ENCODE data around the gene C1S.
A peak's percentile ranks its signal among the peaks of the same experiment; 100 is the strongest.
"Not testable (repeated sequence)": the region's sequence is repeated elsewhere in the genome, so short reads cannot be mapped to it uniquely, and the experiment has no call there.

Gene C1S

DNA sequence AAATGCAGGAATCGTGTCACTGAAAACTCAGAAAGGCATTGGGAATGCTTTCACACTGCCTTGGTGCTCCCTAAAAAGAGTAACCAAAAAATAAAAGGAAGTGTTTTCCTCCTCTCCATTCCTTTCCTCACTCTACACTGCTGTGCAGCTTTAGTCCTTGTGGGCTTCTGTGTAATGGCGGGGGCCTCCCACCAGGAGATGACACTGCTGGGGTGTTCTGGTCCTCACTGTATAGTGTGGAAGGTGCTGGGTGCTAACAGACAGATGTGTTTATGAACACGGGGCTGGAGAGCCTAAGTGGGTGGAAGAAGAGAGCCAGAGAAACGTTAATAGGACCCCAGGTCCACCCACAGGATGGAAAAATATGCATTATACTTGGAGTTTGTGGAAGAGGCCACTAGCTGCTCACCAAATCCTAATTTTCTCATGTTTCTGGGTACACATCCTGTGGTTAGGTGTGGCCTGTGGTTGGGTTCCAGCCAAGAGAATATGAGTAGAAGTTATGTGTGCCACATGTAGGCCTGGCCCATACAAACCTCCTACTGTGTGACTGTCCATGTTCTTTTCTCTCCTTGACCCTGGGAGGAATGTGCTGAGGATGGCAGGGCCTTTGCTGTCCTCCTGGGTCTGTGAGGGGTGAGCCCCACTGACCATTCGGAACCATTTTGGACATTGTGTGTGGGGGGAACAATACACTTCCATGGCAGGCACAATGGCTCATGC is 14.0 kb upstream of the C1S start:
- no peak for DNase-seq (ENCODE audit: low spot score)

DNA sequence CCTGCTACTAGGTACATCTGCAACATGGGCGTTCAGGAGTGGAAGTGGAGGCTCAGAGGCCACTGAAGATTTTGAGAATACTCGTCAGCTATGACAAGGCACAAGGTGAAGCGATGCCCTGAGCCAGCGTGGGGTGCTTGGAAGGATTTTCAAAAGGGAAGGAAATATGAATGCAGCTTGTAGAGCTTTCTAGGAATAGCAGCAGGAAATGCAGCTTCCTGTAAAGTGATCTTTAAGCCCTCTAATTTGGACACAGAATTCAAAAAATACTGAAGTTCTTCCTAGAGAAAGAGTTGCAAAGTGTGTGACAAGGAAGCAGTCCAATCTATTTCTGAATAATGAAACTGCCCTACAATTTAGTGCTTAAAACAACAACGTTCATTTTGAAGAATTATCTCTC is 13.2 kb upstream of the C1S start:
- no peak for DNase-seq (ENCODE audit: low spot score)

DNA sequence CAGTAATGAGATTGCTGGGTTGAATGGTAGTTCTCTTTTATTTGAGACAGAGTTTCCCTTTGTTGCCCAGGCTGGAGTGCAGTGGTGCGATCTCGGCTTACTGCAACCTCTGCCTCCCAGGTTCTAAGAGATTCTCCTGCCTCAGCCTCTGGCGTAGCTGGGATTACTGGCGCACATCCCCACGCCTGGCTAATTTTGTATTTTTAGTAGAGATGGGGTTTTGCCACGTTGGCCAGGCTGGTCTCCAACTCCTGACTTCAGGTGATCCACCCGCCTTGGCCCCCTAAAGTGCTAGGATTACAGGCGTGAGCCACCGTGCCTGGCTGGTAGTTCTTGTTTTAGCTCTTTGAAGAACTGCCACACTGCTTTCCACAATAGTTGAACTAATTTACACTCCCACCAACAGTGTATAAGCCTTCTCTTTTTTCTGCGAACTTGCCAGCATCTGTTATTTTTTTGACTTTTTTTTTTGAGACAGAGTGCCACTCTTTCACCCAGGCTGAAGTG is 11.0 kb upstream of the C1S start:
- DNase-seq (ENCODE audit: low spot score), result not testable (repeated sequence)

DNA sequence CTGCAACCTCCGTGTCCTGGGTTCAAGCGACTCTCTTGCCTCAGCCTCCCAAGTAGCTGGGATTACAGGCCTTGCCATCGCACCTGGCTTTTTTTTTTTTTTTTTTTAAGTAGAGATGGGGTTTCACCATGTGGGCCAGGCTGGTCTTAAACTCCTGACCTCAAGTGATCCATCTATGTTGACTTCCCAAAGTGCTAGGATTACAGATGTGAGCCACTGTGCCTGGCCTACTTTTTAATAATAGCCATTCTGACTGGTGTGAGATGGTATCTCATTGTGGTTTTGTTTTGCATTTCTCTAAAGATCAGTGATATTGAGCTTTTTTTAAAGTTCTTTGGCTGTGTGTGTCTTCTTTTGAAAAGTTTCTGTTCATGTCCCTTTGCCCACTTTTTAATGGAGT is 10.5 kb upstream of the C1S start:
- not testable (repeated sequence) for DNase-seq (ENCODE audit: low spot score)

DNA sequence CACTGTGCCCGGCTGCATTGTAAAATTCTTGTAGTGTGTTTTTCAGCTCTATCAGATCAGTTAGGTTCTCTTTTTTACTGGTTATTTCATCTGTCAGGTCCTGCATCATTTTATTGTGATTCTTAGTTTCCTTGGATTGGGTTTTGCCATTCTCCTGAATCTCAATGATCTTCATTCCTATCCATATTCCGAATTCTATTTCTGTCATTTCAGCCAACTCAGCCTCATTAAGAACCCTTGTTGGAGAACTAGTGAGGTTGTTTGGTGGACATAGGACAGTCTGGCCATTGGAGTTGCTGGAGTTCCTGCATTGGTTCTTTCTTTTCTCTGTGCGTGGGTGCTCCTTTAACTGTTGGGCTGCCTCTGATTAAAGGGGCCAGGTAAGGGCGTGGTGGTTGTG is 5.6 kb upstream of the C1S start:
- DNase-seq (ENCODE audit: low spot score), result no peak

DNA sequence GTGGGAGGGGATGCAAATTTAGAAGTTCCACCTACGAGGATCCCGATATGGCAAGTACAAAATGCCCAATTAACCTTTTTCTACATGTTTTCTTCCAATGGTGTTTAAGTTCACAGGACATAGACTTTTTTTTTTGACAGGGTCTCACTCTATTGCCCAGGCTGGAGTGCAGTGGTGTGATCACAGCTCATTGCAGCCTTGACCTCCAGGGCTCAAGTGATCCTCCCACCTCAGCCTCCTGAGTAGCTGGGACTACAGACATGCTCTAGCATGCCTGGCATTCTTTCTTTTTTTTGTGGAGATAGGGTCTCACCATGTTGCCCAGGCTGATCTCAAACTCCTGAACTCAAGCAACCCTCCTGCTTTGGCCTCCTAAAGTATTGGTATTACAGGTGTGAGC is 4.8 kb upstream of the C1S start:
- DNase-seq (ENCODE audit: low spot score), result not testable (repeated sequence)

DNA sequence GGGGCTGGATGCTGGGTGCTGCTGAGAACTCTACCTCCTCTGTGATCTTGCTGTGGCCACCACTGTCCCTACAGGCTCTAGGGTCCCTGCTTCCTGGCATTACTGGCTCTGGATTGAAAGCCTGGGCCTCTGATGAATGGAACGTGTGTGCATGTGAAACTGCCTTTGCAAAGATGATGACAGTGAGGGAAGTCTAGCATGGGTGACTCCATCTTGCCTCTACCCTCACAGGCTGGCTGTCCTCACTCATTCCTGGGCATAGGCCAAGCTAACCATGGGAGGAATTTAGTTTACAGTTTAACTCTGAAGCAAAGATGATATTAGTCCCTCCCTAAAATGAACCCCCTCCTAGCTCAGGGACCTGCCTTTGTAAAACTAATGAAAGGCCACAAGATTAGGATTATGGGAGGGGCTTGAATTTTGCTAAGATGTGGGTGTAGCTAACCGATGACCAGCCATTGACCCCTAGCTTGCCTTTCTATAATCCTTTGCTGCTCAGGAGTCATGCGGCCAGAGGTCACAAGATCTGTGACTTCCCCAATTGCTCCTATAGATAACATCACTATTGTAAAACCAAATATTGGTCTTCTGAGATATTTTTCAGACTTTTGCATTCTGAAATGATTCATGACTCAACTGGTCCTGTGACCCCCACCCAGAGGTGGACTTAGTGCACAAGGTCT is 2.2 kb upstream of the C1S start:
- no peak for DNase-seq (ENCODE audit: low spot score)

DNA sequence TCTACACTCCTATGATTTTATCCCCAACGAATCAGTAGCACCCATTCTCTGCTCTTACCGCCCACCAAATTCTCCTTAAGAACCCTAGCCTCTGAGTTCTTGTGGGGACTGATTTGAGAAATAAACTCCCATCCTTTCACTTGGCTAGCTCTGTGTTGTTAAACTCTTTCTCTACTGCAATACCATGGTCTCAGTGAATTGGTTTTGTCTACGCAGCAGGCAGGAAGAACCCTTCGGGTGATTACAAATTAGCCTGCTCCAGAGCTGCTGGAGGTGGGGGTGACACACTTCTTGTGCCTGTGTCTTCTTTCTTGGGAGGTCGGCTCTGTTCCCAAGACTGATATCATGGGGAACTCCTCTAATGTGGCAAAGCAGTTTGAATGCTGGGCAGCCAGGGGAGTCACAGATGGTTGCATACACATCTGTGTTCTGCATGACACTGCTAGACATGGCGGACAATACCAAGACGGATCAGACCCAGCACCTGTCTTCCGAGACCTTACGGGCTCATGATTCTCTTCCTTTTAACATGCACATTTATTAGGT is 1.6 kb upstream of the C1S start:
- DNase-seq (ENCODE audit: low spot score), result no peak

DNA sequence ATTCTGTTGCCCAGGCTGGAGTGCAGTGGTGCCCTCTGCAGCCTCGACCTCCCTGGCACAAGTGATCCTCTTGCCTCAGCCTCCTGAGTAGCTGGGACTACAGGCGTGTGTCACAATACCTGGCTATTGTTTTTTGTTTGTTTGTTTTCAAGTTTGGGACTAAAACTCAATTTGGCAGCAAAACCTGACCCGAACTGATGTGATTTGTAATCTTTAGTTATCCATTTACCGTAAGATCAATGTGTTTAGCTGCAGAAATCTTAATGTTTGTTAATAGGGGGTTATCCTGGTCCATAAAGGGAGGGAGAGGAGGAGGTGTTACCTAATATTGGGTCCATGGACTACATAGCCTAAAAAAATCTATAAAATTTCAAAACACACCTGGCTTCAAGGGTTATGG is 738 bp upstream of the C1S start:
- no peak for DNase-seq (ENCODE audit: low spot score)

DNA sequence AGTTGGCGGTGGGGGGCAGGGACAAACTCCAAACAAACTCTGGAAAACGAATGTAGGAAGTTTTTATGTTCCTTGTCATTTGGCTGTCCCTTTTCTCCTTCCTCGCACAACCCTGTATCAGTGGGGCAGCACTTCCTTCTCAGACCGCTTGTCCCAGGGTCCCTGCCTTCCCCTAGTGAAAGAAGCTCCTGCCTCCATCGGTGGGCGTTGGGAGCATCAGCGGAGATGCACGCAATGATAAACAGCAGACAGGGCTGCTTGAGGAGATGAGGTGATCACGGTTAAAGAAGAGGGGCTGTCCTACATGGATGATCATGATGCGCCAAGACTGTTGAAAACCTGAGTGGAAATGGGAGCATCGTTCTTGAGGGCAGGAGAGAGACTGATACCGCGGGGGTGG is 620 bp downstream of the C1S start:
- no peak for DNase-seq (ENCODE audit: low spot score)

DNA sequence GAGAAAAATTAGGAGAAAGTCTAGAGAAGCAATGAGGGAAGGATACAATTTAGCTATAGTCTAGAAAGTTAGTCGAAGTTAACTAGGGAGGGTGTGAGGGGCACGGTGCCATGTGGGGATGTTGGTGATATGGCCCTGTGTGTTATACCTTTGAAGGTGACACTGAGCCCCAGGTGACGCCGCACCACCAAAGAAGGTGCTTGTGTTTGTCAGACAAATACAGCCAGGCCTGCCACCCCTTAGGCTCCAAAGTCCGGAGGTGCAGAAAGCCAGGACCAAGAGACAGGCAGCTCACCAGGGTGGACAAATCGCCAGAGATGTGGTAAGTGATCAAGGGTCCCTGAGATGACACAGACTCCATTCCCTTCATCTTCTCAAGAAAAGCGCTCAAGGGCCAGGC is 1.1 kb downstream of the C1S start:
- DNase-seq (ENCODE audit: low spot score), result no peak

DNA sequence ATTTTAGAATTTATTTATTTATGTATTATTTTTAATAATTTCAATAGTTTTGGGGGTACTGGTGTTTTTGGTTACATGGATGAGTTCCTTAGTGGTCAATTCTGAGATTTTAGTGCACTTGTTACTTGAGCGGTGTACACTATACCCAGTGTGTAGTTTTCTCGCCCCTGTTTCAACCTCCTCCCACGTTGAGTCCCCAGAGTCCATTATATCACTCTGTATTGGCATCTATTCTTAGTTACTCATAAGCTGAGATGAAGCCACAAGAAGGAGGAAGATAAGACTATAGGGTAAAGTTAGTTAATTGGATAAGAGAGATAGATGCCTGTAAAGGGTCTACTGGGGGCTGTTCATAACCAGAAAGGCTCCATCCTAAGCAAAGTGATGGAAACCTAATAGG is 4.0 kb downstream of the C1S start:
- DNase-seq (ENCODE audit: low spot score), result no peak

DNA sequence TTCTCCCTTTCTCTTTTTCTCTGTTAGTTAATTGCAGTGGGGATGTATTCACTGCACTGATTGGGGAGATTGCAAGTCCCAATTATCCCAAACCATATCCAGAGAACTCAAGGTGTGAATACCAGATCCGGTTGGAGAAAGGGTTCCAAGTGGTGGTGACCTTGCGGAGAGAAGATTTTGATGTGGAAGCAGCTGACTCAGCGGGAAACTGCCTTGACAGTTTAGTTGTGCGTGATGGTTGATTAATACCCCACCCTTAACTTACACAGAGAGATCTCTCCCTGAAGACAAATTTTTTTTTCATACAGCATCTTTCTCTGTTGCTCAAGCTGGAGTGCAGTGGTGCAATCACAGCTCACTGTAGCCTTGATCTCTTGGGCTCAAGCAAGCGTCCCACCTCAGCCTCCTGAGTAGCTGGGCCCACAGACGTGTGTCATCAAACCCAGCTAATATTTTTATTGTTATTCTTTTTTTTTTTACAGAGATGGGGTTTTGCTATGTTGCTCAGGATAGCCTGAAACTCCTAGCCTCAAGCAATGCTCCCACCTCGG is 4.6 kb downstream of the C1S start:
- no peak for DNase-seq (ENCODE audit: low spot score)

DNA sequence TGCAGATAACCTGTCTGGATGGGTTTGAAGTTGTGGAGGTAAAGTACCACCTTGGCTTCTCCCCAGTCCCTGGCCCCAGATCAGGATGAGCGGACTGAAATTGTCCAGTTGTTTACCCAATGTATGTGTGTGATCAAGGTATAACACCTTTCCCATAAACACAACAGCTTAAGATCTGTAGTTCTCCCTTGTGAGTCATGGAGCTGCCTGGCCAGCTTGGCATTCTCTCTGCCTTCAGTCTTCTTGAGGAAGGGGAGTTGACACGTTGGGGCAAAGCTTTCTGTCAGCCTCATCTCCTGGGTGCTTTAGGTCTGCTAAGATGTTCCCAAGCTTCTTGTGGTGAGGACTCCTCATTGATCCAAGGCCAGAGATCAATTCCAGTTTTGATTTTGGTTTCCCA is 6.1 kb downstream of the C1S start:
- DNase-seq (ENCODE audit: low spot score), result no peak

DNA sequence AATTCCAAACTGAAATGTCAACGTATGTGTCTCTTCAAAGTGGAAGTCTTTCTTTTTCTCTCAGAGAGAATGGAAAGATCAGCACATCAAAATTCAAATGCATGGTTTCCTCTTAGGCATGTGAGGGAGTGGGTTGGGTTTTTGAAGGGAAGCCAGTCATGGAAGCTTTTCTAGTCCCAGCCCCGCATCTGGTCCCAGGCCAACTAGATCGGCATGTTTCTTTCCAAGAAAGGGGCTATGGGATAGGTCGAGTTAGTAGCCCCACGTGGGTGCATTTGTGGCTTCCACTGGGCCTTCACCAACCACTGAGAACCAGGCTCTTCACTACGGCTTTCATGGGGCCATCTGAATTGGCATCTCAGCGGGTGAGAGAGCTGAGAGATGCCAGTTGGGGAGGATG is 6.6 kb downstream of the C1S start:
- no peak for DNase-seq (ENCODE audit: low spot score)

DNA sequence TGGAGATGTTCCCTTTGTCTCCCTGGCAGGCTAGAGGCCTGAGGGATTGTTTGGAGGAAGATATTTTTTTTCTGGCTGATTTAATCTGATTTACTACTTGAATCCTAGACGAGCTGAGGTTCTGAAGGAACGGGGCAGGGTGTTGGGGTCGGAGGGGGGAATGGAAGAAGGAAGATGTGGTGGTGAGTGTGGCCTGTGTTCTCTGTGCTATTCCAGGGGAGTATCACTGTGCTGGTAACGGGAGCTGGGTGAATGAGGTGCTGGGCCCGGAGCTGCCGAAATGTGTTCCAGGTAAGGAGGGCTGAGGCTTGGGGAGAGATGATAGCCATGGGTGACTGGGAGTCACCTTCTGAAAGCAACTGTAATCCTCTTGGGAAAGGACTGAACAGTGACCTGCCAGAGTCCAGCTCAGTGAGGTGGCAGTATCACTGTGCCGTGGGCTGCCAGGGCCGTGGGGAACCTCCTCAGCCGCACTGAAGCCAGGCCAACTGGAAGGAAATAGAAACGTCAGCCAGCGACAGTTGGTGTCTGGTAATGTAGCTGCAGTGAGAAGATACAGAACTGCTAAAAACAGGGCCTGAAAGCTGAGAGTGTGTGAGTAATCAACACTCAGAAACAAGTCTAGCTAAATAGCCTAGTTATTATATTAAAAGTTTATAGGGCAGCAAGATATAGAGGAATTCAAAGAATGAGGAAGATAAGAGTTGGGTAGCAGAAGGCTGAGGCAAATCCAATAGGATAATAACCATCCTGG is 7.9 kb downstream of the C1S start:
- peak; percentile 39 for DNase-seq (ENCODE audit: low spot score)

DNA sequence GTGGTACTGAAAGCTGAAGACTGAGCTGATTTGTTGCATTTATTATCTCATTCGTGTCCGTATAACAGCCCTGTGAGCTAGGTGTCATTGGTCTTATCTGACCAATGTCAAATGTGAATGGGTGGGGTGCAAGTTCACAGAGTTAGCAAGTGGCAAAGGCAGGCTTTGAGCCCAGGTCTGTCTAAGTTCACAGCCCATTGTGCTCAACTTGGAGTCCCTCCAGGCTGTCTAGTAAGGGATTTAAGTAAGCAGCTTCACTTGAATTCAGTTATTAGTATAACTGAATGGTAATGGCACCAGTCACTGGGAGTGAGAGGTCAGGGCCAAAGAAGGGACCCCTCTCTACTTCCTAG is 8.5 kb downstream of the C1S start:
- no peak for DNase-seq (ENCODE audit: low spot score)

DNA sequence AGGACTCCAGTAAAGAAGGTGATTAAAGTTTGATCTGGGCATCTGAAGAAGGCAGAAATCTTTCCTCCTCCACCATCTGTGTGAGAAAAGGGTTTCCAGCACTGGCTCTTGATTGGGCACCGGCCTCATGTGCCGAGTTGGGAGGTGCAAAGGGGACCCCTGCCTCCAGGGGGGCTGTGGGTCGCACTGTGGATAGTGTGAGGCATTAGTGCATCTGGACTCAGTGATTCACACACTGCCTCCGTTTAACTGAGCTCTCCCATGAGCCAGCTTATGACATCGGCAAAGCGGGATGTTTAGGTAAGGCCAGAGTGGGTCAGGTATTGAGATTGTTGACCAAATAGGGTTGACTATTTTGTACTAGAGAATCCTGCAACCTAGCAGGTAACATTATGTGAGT is 8.9 kb downstream of the C1S start:
- no peak for DNase-seq (ENCODE audit: low spot score)

DNA sequence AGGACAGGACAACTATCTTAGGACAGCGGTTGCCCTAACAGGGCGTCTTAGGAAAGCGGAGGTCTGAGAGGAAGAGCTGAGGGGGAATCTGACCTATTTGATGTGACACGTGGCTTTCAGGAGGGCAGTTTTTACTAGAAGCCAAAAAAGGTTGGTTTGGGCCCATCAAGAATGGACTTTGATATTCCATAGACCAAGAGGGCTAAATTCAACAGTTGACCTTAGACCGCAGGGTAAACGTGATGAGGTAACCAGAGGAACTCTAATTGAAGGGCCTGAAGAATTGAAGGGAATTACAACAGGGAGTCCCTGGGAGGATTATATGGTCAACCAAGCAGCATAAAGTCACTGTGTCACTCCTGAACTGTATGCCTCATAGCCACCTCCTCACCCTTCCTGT is 11.5 kb downstream of the C1S start:
- no peak for DNase-seq (ENCODE audit: low spot score)

DNA sequence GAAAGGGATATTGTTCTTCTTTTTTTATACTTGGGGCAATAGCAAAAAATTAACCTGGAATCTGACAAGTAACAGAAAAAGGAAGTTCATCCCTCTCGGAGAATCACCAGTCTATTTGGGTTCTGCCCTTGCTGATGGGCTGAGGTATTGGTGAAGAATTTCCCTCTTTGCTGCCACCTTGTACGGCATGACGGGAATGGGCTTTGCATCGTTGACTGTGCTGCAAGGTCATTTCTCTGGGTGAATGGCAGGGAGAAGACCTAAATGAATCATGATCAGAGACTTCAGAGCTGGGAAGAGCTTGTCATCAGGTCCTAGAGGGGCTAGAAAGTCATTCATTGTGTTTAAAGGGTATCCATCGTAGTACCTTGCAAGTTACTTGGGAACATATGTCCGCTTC is 12.0 kb downstream of the C1S start:
- no peak for DNase-seq (ENCODE audit: low spot score)

DNA sequence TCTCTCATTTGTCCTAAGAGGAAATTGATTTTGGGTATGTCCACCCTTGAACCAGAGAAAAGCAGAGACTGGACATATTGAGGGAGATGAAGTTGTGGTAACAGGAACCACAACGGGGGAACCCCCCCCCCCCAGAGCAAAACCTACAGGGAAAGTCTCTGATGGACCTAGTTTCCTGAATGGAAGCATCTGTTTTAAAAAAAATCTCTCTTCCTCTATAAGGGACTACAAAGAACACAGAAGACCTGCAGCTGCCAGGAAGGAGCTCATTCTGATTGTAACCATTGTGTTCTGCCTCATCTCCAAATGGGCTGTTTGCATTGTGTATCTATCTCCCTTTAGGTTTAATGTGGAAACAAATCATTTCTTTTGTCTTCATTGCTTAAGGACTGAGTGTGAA is 13.4 kb downstream of the C1S start:
- no peak for DNase-seq (ENCODE audit: low spot score)

DNA sequence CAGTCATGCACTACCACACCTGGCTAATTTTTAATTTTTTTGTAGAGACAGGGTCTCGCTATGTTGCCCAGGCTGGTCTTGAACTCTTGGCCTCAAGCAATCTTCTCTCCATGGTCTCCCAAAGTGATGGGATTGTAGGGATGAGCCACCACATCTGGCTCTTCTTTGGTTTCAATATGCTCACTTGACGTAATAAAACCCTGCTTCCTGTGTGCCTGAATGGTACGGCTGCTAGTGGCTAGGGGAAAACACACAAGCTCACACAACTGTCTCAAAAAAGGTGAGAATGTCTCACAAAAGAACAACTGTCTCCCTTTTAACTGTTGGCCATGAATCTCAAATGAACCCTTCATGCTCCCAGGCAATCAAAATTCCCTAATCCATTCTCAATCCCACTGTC is 15.0 kb downstream of the C1S start:
- no peak for DNase-seq (ENCODE audit: low spot score)

DNA sequence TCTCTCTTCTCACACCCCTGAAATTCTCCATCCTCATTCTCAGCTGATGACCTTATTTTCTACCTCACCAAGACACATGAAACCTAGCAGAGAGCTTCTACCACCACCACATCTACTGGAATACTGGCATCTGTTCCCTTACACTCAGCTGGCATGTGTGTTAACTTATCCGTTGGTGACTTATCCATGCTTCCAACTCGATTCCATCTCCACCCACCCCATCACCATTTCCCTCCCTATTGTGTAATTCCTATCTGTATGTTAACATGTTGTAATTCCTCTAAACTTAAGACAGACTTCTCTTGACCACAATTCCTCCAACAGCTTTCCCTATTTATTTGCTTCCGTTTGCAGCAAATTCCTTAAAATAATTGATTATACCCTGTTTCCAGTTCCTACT is 15.4 kb downstream of the C1S start:
- no peak for DNase-seq (ENCODE audit: low spot score)
